Stimulated activated naive B cell treated with anti-CD40 and anti-IgM and Interleukin-4, amounts not matched to agents 10 μg/mL and 1 μg/mL and 100 μg/mL, for 72 hours (primary cell): ENCODE results near the gene PTGFR.

Experiments used
- ATAC-seq, 2 donors: fragments of 150-1000 bp; cut with Tn5 transposase; replicated peaks; 2 replicates each; pipeline ENCODE4 v1.10.0; 2021; ENCODE audit warnings: moderate library complexity in 1 of 2
- DNase-seq: peaks from one replicate; pipeline ENCODE4 v3.0.0; 2021
- H3K27ac Mint-ChIP-seq: one replicate; pipeline ENCODE4 v1.8.0; 2022; ENCODE audit warnings: mild to moderate bottlenecking, mixed read lengths
- H3K27me3 Mint-ChIP-seq, 2 donors: one replicate each; pipeline ENCODE4 v1.8.0; 2022; ENCODE audit warnings: mixed read lengths in 2 of 2
- H3K36me3 Mint-ChIP-seq, 2 donors: one replicate each; pipeline ENCODE4 v1.8.0; 2022; ENCODE audit warnings: mixed read lengths in 2 of 2, mild to moderate bottlenecking in 1 of 2
- H3K4me1 Mint-ChIP-seq, 2 donors: one replicate each; pipeline ENCODE4 v1.8.0; 2022; ENCODE audit warnings: mixed read lengths in 2 of 2, mild to moderate bottlenecking in 1 of 2
- H3K4me3 Mint-ChIP-seq, 2 donors: one replicate each; pipeline ENCODE4 v1.8.0; 2022; ENCODE audit warnings: mild to moderate bottlenecking in 2 of 2, mixed read lengths in 2 of 2, moderate library complexity in 1 of 2
- H3K9me3 Mint-ChIP-seq, 2 donors: one replicate each; pipeline ENCODE4 v1.8.0; 2022; ENCODE audit warnings: mixed read lengths in 2 of 2, mild to moderate bottlenecking in 1 of 2

Gene PTGFR

DNA sequence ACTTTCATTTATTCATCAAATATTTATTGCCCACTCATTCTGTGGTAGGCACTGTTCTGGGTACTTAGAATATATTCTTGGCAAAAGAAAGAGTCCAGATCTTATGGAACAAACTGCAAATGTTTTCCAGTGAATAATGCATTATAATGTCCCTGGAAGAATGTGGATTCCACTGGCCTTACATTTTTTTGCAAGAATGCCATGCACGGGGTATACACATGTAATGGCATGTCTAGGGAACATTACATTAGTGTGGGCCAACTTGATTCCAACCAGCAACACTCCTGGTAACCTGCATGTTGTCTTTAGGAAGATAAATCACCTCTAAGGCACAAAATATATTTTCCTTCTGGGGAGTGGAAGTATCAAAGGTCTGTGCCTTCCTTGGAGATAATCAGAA lies 96.4 kb downstream of the PTGFR start:
- no peak overlapping the region for H3K4me3 Mint-ChIP-seq
- H3K27me3 Mint-ChIP-seq = peaks cover 9 to 10% of the 10 kb centered on the region in 2 donors
- no peaks in the 10 kb centered on the region for H3K9me3 Mint-ChIP-seq
- H3K4me1 Mint-ChIP-seq = no peaks in the 10 kb centered on the region
- H3K27ac Mint-ChIP-seq = no peak overlapping the region
- ATAC-seq = no peak
- no peaks in the 10 kb centered on the region for H3K36me3 Mint-ChIP-seq
- DNase-seq = no peak
